ENCODE measurements around the gene APOH. TPM values are rescaled to one million over a fixed set of nuclear protein-coding genes. Genes with fewer than 3 reads are reported as not detected.

Gene APOH
- polyA plus RNA-seq, 10 donors, result 0.30 to 2.6 TPM; not detected in 8

DNA sequence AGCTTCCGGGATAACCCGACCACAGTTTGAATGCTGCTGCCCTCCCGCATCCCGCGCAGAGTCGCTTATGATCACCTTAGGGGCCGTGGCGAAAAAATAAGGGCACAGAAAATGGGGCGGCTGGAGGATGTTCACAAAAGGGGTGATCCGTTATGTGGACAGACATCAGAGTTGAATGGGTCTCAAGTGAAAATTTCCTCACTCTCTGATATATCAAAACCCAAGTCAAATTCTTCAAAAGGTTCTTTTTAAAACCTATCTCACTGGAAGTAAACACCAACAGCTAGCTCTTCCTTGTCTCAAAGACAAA, 36.9 kb downstream of the APOH start:
- DNase-seq, result no peak

DNA sequence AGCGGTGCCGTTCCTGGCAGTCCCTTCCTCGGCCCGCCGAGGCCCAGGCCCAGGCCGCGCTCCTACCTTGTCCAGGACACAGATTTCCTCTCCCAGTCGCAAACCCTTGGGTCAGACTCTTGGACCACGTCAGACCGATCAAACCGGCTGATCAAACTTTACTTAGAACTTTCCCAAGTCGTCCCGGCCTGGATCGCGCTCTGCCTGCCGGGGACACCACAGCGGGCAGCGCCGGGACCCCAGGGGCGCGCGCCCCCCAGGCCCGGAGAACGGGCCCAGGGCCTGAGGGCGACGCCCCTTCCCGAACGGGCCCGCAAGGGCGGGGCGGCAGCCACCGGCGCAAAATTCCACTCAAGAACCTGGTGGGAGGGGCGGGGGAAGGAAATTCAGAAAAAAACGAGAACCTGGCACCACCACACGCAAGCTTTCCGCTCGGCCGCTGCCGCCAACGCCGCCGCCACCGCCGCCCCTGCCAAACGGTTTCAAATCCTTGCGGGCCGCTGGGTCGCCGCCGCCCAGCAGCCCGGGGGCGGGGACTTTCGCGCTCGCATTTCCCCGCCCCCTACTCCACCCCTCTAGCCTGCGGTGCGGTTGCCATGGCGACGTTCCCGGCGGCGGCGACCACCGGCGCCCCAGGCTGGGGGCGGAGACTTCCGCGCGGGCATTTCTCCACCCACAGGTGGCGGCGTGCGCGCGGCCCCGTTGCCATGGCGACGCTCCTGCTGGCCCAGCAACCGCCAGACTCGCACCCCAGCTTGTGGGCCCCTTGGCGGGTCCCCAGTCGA, 37.4 kb downstream of the APOH start, which contains the start of gene CEP112:
TSS of gene CEP112 (minus strand) at position 541 of the 785 bp plus-strand sequence.
- DNase-seq, result peak; percentile 58 to 91 (median 85)

DNA sequence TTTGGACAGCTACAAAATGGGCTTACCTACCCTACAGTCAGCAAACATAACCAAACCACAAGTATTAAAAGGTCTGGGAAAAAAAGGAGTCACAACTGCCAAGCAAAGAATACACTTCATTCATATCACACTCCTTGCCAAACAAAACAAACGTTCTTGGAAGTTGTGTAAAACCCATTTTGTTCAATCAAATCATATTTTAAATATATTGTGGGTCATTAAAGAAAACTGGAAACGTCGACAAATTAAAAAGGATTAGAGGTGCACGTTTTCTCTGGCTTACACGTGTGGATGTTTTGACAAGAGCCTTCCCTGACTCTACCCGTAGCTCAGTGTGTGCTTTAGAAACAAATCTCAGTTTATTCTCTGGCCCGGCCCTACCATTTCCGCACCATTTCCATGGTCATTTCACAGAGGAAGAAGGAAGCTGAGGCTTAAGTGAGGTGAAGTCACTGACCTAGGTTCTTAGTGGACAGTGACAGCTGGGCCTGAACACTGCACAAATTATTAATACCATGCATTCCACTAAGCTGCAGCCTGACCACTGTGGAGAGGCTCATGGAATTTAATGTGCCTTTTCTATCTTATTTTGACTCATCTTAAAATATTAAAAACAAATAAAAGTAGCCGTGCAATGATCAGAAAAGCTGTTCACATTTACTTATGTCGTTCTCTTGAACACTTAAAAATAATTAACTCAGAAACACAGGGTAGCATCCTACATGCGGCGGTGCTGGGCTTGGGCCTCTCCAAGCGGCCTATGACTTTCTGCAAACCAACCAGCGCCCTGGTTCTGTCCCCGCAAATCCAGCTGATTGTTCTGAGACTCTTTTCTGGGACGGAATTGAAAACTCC, 38.2 kb downstream of the APOH start:
- DNase-seq, result peak; percentile 33 to 74 (median 47)

DNA sequence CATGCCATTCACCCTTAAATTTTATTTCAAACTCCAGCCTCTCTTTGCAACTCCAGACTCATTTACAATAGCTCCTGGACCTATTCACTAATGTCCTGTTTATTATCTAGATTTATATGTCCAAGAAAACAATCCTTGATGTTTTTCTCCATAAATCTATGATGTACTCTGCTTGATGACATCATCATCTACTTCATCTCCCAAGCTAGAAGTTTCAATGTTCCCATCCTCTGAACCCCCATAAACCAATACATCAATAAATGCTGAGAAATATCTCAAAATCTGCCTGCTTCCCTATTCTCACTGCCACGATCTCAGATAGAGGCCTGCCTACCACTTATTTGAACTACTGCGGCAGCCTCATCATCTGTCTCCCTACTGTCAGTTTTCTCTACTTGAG, 41.5 kb downstream of the APOH start:
- no peak for DNase-seq

DNA sequence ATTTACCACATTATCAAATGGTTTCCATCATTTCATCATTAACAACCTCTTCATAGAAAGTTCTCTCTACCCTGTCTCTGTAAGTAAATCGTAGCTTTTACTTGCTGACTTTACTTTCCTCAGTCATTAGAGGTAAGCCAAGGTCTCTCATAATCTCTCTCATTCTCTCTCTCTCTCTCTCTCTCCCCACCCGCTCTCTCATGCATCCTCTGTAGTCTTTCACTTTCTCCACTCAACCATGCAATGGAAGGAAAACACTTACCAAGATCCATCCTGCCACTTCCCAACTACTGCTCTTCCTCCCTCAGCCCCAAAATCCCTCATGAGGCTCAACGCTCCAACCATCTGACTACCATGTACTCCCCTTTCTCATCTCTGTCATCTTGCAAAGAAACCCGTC, 43.4 kb downstream of the APOH start:
- no peak for DNase-seq

DNA sequence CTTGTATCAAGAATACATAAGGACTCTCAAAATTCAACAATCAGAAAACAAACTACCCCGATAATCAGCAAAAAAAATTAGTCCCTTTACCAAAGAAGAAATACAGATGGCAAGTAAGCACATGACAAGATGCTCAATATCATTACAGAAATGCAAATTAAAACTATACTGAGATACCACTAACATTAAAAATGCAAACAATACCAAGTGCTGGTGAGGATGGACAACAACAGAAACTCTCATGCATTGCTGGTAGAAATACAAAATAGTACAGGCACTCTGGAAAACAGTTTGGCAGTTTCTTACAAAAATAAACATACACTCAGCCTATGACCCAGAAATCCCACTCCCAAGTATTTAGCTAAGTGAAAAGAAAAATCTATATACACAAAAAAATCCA, 44.8 kb downstream of the APOH start:
- DNase-seq, result no peak

DNA sequence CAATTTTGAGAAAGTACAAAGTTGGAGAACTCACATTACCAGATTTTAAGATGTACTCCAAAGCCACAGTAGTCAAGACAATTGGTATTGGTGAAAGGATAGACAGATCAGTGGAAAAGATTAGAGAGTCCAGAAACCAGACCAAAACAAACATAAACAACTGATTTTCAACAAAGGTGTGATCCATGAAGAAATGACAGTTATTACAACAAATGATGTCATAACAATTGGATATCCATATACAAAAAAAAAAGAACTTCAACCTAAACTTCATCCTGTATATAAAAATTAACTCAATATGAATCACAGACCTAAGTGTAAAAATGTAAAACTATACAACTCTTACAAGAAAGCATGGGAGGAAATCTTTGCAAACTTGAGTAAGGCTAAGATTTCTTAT, 45.7 kb downstream of the APOH start:
- no peak for DNase-seq

DNA sequence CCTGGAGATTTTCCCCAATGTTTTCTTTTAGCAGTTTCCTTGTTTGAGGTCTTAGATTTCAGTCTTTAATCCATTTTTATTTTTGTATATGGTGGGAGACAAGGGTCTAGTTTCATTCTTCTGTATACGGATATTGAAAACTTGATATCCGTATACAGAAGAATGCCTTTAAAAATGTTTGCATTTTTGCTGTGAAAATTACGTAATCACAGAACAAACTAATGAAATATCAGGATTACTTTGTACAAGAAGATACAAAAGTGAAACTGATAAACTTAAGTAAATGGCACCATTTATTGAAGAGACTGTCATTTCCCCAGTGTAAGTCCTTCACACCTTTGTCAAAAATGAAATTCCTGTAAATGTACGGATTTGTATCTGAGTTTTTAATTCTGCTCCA, 50.6 kb downstream of the APOH start:
- DNase-seq, result no peak

DNA sequence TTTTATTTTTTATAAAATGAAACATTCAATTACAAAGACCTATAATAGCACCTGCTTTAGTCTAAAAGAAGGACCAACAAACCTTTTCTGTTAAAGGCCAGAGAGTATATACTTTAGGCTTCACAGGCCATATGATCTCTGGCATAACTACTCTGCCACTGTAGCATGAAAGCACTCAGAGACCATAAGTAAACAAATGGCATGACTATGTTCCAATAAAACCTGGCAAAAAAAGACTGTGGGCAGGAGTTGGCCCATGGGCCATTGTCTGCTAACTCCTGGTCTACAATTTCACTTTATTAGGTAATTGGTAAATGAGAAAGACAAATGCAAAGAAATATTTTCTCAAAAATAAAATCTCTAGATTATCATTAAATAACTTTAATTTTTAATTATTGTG, 52.2 kb downstream of the APOH start:
- DNase-seq, result no peak

DNA sequence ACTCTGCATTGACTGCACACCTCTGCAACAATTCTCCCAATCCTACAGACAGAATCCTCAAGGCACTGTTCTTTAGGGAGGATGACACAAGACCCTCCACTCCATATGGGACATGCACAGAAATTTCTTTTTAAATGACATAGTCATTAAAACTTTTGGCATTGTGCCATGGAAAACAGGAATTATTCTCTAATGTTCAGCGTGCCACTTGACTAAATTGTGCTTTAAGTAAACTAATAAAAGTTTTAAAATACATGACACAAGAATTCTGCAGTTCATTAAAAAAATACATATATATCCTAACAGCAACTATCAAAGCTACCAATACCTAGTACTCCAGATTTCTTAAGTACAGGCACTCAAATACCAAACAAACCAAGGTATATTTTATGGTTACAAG, 53.3 kb downstream of the APOH start:
- DNase-seq, result no peak

DNA sequence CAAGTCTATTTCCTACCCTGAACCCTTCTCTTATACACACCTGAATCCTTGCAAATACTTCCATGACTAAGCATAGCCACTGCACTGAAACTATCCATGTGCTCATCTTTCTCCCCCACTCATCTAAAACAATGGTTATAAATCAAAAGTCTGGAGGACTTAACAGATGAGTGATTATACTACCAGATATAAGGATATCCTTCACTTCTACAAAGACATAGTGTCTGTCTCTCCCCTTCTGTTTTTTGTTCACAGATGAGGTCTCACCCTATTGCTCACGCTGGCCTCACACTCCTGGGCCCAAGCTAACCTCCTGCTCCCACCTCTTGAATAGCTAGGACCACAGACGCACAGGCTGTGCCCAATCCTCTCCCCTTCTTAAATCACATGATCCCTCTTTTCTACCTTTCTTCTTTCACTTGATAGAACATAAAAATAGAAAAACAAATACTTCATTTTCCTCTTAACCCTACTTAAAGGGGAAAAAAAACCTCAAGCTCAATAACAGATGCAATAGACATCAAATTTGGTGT, 56.5 kb downstream of the APOH start:
- DNase-seq, result no peak

DNA sequence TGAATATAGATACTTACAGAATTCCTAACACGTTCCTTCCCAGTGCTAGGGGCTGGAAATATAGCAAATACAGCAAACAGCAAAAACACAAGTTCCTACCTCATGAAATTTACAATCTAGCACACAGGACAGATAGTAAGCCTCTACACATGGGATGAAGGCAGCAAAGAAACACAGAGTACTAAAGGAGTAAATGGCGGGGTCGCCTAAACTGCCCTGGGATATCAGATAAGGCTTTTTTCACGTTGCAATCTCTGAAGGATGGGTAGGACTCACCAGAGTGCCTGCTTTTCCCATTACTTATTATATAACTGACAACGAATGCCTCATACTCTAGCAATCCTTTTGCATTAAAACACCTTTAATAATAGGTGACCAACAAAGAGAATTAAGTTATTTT, 57.1 kb downstream of the APOH start:
- DNase-seq, result no peak

DNA sequence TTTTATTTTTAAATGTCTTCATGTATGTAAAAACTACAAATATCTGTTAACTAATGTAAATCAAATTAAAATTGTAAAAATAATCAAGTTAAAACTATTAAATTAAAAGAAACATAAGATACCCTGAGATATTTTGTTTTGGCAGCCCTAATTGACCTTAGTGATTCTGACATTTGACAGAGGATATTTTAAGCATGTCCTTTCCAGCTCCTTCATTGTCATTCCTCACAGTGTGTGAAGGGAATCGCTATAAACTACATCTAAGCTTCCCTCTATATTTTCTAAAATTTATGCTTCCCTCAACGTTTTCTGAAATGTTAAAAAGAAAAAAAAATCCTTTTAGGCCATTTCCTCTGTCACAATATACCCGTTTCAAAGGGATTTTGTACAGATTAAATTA, 57.5 kb downstream of the APOH start:
- DNase-seq, result no peak

DNA sequence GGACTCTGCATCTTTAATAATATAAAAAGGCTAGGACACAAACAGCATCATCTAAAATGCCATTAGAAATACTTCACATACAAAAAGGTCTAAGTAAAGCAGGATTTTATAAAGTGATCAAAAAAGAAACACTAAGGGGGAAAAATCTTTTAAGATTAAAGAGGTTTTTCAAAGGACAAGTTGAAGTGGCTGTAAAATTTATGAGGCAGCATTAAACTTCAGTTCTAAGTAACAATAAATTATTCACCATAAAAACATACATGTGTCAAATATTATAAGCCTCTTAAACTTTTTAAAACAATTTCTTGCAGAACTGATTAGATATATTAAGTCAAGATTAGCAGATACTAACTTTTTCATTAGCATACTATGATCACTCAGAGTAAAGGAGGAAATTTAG, 58.0 kb downstream of the APOH start:
- DNase-seq, result no peak

DNA sequence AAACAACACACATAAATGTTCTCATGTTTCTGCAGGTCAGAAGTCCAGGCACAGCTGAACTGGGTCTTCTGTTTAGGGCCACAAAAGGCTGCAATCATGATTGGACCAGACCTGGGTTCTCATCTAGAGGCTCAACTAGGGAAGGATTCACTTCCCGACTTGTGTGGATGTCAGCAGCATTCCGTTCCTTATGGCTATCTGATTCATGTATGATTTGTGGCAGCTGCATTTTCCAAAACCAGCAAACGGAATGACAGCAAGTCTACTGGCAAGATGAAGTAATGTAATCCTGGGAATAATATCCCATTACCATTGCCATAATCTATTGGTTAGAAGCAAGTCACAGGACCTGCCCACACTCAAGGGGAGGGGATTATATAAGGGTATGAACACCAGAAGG, 59.4 kb downstream of the APOH start:
- peak in 1 of 3 donors; percentile 18 for DNase-seq

DNA sequence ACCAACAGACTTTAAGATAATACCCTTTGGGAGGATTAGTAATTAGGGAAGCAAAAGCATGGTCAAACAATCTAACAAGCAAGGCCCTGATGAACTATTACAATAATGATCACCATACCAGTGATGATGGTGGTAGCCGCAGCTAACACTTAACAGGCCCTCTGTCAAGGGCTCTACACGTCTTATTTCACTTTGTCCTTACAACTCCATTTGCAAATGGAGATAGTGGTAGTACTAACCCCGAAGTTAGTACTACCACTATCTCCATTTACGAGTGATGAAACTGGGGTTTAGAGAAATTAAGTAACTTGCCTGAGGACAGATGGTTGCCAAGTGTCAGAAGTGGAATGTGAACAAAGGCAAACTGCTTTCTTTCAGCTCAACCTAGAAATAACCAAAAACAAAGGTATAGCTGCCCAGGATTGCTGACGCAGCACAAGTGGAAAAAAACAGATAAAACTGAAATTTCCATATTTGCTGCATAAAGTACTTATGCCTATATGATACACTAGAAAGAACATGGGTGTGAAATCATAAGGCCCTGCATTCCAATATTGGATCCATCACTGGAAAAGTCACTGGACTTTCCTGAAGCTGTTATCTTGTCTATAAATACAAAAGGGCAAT, 61.9 kb downstream of the APOH start:
- no peak for DNase-seq

DNA sequence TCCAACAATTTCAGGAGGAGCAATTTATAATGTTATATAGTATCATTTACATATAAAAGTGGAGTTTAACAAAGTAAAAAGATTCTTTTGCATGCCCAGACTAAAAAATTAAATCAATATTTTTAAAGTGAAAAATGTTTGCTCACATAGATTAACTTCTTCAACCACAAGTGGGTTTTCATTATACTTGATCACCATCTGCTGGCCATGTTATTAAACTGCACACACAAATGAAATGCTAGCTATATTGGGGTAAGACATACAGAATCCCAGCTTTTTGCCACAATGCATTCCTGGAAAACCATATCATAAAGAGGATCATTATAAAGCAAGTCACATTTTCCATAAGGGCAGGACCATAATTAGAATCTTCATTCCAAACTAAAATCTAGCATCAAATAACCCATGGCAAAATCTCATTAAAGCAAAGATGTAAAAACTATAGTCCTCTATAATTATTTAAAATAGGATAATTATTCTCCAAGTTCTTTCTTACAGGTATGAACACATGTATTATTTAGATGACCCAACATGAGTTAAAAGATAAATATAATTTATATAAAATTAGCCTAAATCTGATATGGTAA, 63.6 kb downstream of the APOH start:
- DNase-seq, result peak; percentile 48 to 69 (median 51)

Other genes starting within 250 kb of the APOH start
- gene CEP112, start 37.3 kb downstream of the APOH start, polyA plus RNA-seq (ENCODE audit: insufficient read length in 10 of 10), result 10 to 100 TPM; 14.3 to 21.3 (median 17.8) TPM
- 1 to 10 TPM; 3.0 to 5.1 (median 4.1) TPM for gene PRKCA, start 73.2 kb upstream of the APOH start, polyA plus RNA-seq (ENCODE audit: insufficient read length in 10 of 10)

Data from muscle of back (tissue), 11 donors.